ENCODE measurements around the gene AKAP13.

Gene AKAP13

DNA sequence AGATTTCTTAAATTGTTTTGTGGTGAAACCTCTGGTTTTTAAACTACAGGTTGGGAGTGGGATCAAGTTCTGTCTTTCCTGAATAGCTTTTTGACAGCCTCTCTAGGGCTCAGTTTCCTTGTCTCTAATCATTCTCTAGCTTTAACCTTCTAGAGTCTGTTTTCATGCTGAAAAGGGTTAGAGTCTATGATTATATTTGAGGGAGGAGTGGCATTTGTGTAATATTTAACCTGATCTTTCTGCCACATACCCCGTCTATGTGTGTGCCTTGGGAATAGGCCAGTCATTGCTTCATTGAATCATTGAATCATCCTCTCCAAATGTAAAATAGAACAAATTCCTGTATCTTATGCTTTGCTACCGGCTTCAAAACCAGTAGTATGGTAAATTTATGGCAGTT is 209.4 kb downstream of the AKAP13 start:
- TF ChIP-seq, protein P1, sequence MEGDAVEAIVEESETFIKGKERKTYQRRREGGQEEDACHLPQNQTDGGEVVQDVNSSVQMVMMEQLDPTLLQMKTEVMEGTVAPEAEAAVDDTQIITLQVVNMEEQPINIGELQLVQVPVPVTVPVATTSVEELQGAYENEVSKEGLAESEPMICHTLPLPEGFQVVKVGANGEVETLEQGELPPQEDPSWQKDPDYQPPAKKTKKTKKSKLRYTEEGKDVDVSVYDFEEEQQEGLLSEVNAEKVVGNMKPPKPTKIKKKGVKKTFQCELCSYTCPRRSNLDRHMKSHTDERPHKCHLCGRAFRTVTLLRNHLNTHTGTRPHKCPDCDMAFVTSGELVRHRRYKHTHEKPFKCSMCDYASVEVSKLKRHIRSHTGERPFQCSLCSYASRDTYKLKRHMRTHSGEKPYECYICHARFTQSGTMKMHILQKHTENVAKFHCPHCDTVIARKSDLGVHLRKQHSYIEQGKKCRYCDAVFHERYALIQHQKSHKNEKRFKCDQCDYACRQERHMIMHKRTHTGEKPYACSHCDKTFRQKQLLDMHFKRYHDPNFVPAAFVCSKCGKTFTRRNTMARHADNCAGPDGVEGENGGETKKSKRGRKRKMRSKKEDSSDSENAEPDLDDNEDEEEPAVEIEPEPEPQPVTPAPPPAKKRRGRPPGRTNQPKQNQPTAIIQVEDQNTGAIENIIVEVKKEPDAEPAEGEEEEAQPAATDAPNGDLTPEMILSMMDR (IDR thresholded peaks at IDR 0.05; ENCODE audit: extremely low read depth, missing control alignments) = no peak
- no peak for DNase-seq (ENCODE audit: low spot score)

DNA sequence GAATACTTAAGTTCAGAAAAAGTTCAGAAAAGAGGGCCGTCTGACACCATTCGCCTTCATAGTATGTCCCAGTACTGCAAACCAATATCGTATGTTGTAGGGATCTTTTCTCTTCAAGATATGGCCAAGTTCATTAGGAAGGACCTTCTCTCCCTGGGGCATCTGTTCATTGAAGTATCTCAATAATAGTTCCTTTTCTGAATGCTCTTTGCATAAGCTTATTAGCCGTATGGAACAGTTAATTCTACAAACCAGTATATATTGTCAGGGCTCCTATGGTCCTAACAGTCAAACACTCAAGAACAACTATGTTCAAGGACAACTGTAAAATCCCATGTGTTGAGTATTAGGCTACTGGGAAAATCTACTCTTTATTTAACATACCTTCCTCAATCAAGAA is 211.2 kb downstream of the AKAP13 start:
- TF ChIP-seq, protein P1 (IDR thresholded peaks at IDR 0.05; ENCODE audit: extremely low read depth, missing control alignments) = no peak
- no peak for DNase-seq (ENCODE audit: low spot score)

DNA sequence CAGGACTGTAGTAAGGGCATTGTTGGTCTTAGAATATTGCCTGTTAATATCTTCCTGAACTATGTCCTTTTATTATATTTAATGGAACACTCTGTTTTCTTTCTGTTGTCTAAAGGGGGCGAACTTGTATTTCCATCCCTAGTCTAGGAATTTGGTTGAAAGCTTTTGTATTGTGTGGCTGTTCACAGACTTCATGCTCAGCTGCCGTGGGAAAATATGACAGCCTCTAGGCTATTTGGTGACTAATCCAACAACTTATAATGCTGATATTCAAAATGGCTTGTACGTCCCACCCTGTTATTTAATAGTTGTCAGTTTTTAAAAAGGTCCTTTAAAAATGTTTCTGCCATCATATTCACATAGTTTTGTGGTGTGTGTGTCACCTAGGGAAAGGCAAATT is 211.7 kb downstream of the AKAP13 start:
- no peak for DNase-seq (ENCODE audit: low spot score)
- TF ChIP-seq, protein P1 (IDR thresholded peaks at IDR 0.05; ENCODE audit: extremely low read depth, missing control alignments) = no peak

DNA sequence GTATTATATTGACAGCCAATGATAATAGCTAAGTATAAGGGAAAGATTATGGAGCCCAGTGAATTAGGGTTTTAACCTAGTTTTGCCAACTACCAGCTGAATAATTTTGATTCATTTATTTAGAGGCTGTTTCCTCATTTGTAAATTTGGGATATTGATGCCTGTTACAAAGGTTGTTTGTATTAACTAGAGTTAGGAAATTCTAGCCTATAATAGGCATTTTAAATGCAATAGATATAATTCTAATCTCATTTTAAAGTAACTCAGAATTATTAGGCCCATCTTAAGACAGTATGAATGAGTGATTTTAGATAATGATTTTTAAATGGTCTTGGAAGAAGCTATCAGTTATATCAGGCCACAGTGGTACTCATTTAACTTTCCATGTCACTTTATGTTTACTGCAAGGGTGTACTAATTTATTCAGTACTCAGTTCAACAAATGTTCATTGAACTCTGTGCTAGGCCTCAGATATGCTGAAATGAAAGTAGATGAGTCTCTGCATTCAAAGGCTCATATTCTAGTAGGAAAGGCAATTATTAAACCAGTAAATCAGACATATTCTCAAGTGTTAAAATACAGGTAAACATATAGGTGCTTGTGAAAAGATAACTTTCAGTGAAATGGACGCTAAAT is 213.5 kb downstream of the AKAP13 start:
- TF ChIP-seq, protein P1 (IDR thresholded peaks at IDR 0.05; ENCODE audit: extremely low read depth, missing control alignments) = no peak
- no peak for DNase-seq (ENCODE audit: low spot score)

DNA sequence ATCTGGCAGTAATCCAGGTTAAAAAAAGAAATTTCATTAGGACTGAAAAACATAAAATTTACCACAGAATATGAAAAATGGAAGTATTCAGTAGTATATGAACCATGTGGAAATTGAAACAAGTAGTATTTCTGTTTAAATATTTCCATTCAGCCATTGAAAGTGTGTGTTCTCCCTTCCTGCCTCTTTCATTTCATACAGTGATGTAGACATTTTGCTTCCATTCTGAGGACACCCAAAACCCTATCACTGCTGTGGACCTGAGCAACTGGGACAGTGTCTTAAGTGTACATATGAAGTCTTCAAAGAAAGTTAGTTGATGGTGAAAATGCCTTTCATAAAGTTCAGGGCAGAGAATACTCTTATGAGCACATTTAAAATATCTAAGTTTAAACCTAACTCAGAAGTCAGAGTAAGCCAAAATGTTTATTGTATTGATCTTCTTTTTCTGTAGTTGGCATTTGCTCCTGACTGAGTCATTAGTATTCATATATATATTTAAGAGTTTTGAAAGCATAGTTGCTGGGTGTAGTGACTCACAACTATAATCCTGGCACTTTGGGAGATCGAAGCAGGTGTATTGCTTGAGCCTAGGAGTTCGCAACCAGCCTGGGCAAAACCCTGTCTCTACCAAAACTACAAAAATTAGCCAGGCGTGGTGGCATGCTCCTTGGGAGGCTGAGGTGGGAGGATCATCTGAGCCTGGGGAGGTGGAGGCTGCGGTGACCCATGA is 215.6 kb downstream of the AKAP13 start:
- no peak for DNase-seq (ENCODE audit: low spot score)
- TF ChIP-seq, protein P1 (IDR thresholded peaks at IDR 0.05; ENCODE audit: extremely low read depth, missing control alignments) = no peak

DNA sequence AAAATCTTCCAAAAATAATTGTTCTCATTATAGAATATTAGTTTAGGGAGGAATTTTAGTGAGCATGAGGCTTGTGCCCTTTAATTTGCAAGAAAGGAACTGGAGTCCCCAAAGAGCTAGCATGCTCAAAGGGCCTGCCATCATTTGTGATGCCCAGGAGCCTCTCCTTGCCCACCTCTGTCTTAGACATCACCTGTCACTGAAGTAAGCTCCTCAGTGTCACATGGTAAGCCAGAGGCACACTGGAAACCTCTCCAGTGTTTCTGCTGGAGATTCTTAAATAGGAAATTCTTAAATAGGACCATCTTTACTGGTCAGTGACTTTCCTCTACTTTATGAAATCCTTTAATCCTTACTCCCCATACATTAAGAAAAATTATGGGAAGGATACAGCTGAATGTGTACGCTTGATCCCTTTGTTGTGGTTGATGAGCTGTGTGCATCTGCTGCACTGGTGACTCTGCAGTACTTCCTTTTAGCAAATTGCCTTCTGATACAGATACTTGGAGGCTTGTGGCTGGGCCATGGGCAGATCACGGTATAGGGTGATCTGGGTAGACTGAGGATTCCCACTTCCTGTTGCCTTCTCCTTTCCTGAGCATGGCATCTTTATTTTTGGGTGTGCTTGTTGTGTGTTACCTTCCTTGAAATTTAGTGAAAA is 216.9 kb downstream of the AKAP13 start:
- no peak for DNase-seq (ENCODE audit: low spot score)

More for the DNA sequence above, 216.9 kb downstream of the AKAP13 start:
- TF ChIP-seq, protein P1 (IDR thresholded peaks at IDR 0.05; ENCODE audit: extremely low read depth, missing control alignments) = no peak
